ENCODE results near the gene DYNC2H1.

DNA sequence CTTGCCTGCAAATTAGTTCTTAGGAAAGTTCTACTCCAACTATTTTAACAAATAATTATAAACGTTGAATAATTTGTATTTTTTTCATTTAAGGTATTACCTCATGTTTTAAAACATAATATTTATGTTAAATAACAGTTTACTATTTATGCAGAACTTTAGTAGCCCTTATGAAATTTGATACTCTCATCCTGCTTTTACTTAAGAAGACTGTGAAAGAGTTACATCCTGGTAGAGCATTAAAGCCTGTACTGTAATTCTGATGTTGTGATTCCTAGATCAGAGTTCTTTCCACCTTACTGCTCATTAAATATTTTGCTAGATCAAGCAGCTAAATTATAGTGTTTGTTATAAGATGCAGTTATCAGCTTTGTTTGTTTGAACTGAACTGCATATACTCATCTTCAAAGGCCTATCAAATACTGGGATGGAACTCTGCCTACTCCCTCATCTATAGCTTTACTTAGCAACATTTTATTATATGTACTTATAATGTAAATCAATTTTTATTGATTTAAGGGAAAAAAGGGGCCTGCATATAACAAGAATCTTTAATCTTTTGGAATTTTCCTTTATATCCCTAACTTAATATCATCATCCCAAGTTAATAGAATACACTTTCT lies 304.2 kb downstream of the DYNC2H1 start:
- TF ChIP-seq CTCF (IDR thresholded peaks at IDR 0.05), result no peak
- TF ChIP-seq POLR2AphosphoS5 (IDR thresholded peaks at IDR 0.05; ENCODE audit: low read depth, low read length), result no peak
- no peak for TF ChIP-seq TCF7L2 (IDR thresholded peaks at IDR 0.05; ENCODE audit: low read depth, low read length)
- TF ChIP-seq, protein P1, sequence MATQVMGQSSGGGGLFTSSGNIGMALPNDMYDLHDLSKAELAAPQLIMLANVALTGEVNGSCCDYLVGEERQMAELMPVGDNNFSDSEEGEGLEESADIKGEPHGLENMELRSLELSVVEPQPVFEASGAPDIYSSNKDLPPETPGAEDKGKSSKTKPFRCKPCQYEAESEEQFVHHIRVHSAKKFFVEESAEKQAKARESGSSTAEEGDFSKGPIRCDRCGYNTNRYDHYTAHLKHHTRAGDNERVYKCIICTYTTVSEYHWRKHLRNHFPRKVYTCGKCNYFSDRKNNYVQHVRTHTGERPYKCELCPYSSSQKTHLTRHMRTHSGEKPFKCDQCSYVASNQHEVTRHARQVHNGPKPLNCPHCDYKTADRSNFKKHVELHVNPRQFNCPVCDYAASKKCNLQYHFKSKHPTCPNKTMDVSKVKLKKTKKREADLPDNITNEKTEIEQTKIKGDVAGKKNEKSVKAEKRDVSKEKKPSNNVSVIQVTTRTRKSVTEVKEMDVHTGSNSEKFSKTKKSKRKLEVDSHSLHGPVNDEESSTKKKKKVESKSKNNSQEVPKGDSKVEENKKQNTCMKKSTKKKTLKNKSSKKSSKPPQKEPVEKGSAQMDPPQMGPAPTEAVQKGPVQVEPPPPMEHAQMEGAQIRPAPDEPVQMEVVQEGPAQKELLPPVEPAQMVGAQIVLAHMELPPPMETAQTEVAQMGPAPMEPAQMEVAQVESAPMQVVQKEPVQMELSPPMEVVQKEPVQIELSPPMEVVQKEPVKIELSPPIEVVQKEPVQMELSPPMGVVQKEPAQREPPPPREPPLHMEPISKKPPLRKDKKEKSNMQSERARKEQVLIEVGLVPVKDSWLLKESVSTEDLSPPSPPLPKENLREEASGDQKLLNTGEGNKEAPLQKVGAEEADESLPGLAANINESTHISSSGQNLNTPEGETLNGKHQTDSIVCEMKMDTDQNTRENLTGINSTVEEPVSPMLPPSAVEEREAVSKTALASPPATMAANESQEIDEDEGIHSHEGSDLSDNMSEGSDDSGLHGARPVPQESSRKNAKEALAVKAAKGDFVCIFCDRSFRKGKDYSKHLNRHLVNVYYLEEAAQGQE (IDR thresholded peaks at IDR 0.05; ENCODE audit: insufficient read depth in 1 of 2, low read depth in 2 of 2, low read length in 1 of 2), result no peak

Measured in Panc1 (cell line).